ENCODE results near the gene TM9SF1.

TM9SF1 gene

DNA sequence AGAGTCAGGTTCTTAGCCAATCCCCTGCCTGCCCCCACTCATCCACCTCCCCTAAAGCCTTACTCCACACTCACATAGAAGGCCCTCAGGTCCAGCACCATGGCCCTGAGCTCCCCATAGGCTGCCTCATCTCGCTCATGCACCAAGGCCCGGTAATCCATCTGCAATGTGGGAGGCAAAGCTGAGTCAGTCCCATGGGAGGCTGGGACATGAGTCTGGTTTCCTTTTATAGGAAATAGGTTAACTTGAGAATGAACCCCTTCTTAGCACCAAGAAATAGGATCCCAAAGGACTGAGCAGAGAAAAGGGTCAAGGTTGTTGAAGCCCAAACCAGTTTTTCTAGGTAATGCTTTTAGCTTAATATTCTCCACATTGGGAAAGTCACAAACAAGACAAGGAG lies 51.7 kb downstream of the TM9SF1 start:
- Histone ChIP-seq H3K4me3 (ENCODE audit: insufficient read depth in 1 of 2, low read depth in 1 of 2, low read length in 2 of 2) (peak overlapping the region in 1 of 2 experiments; percentile 6), H3K23ac (ENCODE audit: low read length in 2 of 2) (no peak overlapping the region), H4K8ac (ENCODE audit: low read length) (no peak overlapping the region), H3K14ac (ENCODE audit: low read length in 2 of 2) (no peak overlapping the region), H3K27me3 (ENCODE audit: control insufficient read depth in 1 of 2, insufficient read depth in 1 of 2, low read length in 2 of 2) (no peaks in the 10 kb centered on the region), H3K27ac (ENCODE audit: low read length, poor library complexity, severe bottlenecking) (no peak overlapping the region), H2BK5ac (ENCODE audit: low read depth, low read length, poor library complexity, severe bottlenecking) (no peak overlapping the region), H2BK12ac (ENCODE audit: low read length in 2 of 2) (no peak overlapping the region), H3K9me3 (ENCODE audit: control insufficient read depth, low read length) (no peaks in the 10 kb centered on the region), H2AK5ac (ENCODE audit: low read length, severe bottlenecking) (no peak overlapping the region), H3K36me3 (ENCODE audit: control insufficient read depth in 1 of 2, insufficient read depth in 2 of 2, low read depth in 1 of 2, low read length in 2 of 2) (peaks cover 21 to 38% of the 10 kb centered on the region in 2 experiments), H2AFZ (ENCODE audit: low read depth, low read length) (no peak overlapping the region), H3K18ac (ENCODE audit: low read depth in 1 of 2, low read length in 2 of 2) (no peak overlapping the region), H2BK15ac (ENCODE audit: low read depth, poor library complexity, severe bottlenecking) (no peak overlapping the region), H3K9ac (ENCODE audit: low read length) (peak overlapping the region; percentile 12), H4K91ac (ENCODE audit: low read length) (no peak overlapping the region), H2BK120ac (ENCODE audit: low read depth, low read length) (no peak overlapping the region), H3K4ac (ENCODE audit: low read depth in 1 of 2, low read length in 2 of 2) (no peak overlapping the region), H3K79me1 (replicated peaks; ENCODE audit: low read length, poor library complexity, severe bottlenecking) (peaks cover 25% of the 10 kb centered on the region), H3K4me1 (ENCODE audit: control insufficient read depth, insufficient read depth, low read depth, low read length) (peaks cover 21% of the 10 kb centered on the region), H3K4me2 (ENCODE audit: low read length, poor library complexity, severe bottlenecking) (no peak overlapping the region)
- peak; percentile 38 for DNase-seq
- 38% methylated on average over 2 of the region's 2 CpGs for WGBS

DNA sequence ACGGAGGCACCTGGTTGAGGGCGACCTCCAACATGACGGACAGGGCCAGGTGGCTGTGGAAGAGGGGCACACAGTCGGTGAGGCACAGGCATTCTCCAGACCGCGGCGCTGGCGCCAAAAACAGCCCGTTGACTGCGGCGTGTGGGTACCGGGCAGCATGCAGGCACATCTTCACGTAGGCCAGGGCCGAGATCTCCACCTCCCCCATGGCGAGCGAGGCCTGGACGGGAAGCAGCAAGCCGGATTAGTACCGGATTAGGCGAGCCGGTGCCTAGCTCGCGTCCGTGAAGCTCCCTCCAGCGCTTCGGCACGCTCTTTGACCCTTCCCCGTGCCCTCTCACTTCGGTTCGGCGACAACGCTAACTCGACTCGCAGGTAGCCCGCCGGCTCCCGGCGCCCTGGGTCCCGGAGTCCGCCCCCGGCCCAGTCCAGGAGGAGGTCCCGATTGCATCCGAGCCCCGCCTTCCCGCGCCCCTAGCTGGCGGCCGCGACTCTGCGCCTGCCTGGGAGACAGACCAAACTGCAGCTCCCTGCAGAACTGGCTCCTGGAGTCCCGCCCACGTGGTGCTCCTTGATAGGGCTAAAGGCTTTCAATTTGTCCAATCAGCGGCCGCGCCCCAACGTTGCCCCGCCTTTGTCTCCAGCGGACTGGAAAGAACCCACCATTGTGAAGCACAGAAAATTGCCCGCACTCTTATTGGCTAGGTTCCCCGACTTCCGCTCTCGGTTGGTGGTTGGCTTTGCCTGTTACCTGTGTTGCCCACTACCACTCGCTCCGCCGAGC lies 54.0 kb downstream of the TM9SF1 start, which contains the start of gene EMC9:
TSS of gene EMC9 (minus strand) at position 495 of the 784 bp plus-strand sequence. CDS start at position 208, 287 bp downstream.
- H4K8ac ChIP-seq (ENCODE audit: low read length) = peak within 1 kb of the TSS; percentile 92
- peak within 1 kb of the TSS; percentile 24 to 96 for H3K18ac ChIP-seq (ENCODE audit: low read depth in 1 of 2, low read length in 2 of 2)
- H4K91ac ChIP-seq (ENCODE audit: low read length) = peak within 1 kb of the TSS; percentile 40
- H2BK15ac ChIP-seq (ENCODE audit: low read depth, poor library complexity, severe bottlenecking) = no peak within 1 kb of the TSS
- H2BK120ac ChIP-seq (ENCODE audit: low read depth, low read length) = no peak within 1 kb of the TSS
- under 1% methylated on average over 64 of the region's 65 CpGs for WGBS
- H2BK5ac ChIP-seq (ENCODE audit: low read depth, low read length, poor library complexity, severe bottlenecking) = peak within 1 kb of the TSS; percentile 57
- peak within 1 kb of the TSS; percentile 76 for H2AFZ ChIP-seq (ENCODE audit: low read depth, low read length)
- no peaks in the 10 kb centered on the region for H3K27me3 ChIP-seq (ENCODE audit: control insufficient read depth in 1 of 2, insufficient read depth in 1 of 2, low read length in 2 of 2)
- H3K9me3 ChIP-seq (ENCODE audit: control insufficient read depth, low read length) = no peaks in the 10 kb centered on the region
- H3K23ac ChIP-seq (ENCODE audit: low read length in 2 of 2) = no peak within 1 kb of the TSS
- H2AK5ac ChIP-seq (ENCODE audit: low read length, severe bottlenecking) = no peak within 1 kb of the TSS
- H3K9ac ChIP-seq (ENCODE audit: low read length) = peak within 1 kb of the TSS; percentile 92
- H3K4me1 ChIP-seq (ENCODE audit: control insufficient read depth, insufficient read depth, low read depth, low read length) = peaks cover 23% of the 10 kb centered on the region
- peak within 1 kb of the TSS in 1 of 2 experiments; percentile 80 for H3K4ac ChIP-seq (ENCODE audit: low read depth in 1 of 2, low read length in 2 of 2)
- peak within 1 kb of the TSS in 1 of 2 experiments; percentile 98 for H3K14ac ChIP-seq (ENCODE audit: low read length in 2 of 2)
- H3K36me3 ChIP-seq (ENCODE audit: control insufficient read depth in 1 of 2, insufficient read depth in 2 of 2, low read depth in 1 of 2, low read length in 2 of 2) = peaks cover 32 to 52% of the 10 kb centered on the region in 2 experiments
- DNase-seq = peak; percentile 99
- H3K27ac ChIP-seq (ENCODE audit: low read length, poor library complexity, severe bottlenecking) = peak within 1 kb of the TSS; percentile 95
- H3K4me2 ChIP-seq (ENCODE audit: low read length, poor library complexity, severe bottlenecking) = peak within 1 kb of the TSS; percentile 80
- peak within 1 kb of the TSS; percentile 35 to 68 for H2BK12ac ChIP-seq (ENCODE audit: low read length in 2 of 2)
- peaks cover 40% of the 10 kb centered on the region for H3K79me1 ChIP-seq (replicated peaks; ENCODE audit: low read length, poor library complexity, severe bottlenecking)
- H3K4me3 ChIP-seq (ENCODE audit: insufficient read depth in 1 of 2, low read depth in 1 of 2, low read length in 2 of 2) = peak within 1 kb of the TSS; percentile 68 to 94

DNA sequence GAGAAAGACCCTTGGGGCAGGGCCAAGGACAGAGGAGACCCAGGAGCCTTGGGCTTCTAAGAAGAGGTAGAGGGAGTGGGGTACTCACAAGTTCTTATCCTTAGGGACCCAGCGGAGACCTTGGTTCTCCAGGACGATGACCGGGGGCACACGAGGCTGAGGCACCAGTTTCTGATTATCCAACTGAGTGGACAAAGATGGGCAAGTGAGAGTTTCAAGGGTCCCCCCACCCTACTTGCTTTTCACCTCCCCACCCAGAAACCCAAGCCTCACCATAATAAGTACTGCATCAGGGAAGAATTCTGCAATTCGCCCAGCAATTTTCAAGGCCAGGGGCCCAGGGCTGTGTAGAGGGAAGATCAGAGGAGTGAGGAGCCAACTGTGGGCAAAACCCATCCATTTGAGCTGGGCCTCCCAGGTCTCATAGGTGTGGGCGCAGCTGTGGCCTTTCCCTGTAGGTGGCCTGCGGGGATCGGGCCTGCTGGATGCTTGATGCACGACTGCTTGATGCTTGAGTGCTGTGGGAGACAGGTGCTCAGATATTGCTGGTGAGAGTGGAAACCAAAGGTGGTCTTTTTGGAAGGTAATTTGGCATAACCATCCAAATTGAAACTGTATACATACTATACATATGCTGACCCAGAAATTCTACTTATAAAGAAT lies 55.8 kb downstream of the TM9SF1 start:
- no peak overlapping the region for H3K18ac ChIP-seq (ENCODE audit: low read depth in 1 of 2, low read length in 2 of 2)
- H3K79me1 ChIP-seq (replicated peaks; ENCODE audit: low read length, poor library complexity, severe bottlenecking) = peaks cover 39% of the 10 kb centered on the region
- H3K27me3 ChIP-seq (ENCODE audit: control insufficient read depth in 1 of 2, insufficient read depth in 1 of 2, low read length in 2 of 2) = no peaks in the 10 kb centered on the region
- H4K91ac ChIP-seq (ENCODE audit: low read length) = no peak overlapping the region
- DNase-seq = no peak
- peak overlapping the region in 1 of 2 experiments; percentile 40 for H2BK12ac ChIP-seq (ENCODE audit: low read length in 2 of 2)
- H2BK15ac ChIP-seq (ENCODE audit: low read depth, poor library complexity, severe bottlenecking) = no peak overlapping the region
- no peak overlapping the region for H4K8ac ChIP-seq (ENCODE audit: low read length)
- H2AFZ ChIP-seq (ENCODE audit: low read depth, low read length) = no peak overlapping the region
- H3K4me2 ChIP-seq (ENCODE audit: low read length, poor library complexity, severe bottlenecking) = peak overlapping the region; percentile 21
- 99% methylated on average over 6 of the region's 9 CpGs for WGBS
- no peak overlapping the region for H3K4ac ChIP-seq (ENCODE audit: low read depth in 1 of 2, low read length in 2 of 2)
- H2BK120ac ChIP-seq (ENCODE audit: low read depth, low read length) = no peak overlapping the region
- peaks cover 30 to 45% of the 10 kb centered on the region in 2 experiments for H3K36me3 ChIP-seq (ENCODE audit: control insufficient read depth in 1 of 2, insufficient read depth in 2 of 2, low read depth in 1 of 2, low read length in 2 of 2)
- H2AK5ac ChIP-seq (ENCODE audit: low read length, severe bottlenecking) = peak overlapping the region; percentile 22
- no peak overlapping the region for H3K27ac ChIP-seq (ENCODE audit: low read length, poor library complexity, severe bottlenecking)
- H3K4me3 ChIP-seq (ENCODE audit: insufficient read depth in 1 of 2, low read depth in 1 of 2, low read length in 2 of 2) = peak overlapping the region in 1 of 2 experiments; percentile 94
- H3K9ac ChIP-seq (ENCODE audit: low read length) = peak overlapping the region; percentile 32
- peak overlapping the region in 1 of 2 experiments; percentile 80 for H3K23ac ChIP-seq (ENCODE audit: low read length in 2 of 2)
- H3K4me1 ChIP-seq (ENCODE audit: control insufficient read depth, insufficient read depth, low read depth, low read length) = peaks cover 23% of the 10 kb centered on the region
- no peak overlapping the region for H3K14ac ChIP-seq (ENCODE audit: low read length in 2 of 2)
- no peak overlapping the region for H2BK5ac ChIP-seq (ENCODE audit: low read depth, low read length, poor library complexity, severe bottlenecking)
- no peaks in the 10 kb centered on the region for H3K9me3 ChIP-seq (ENCODE audit: control insufficient read depth, low read length)

Data from mesenchymal stem cell (in vitro differentiated cells and primary cell).